NCI-H2171 treated with DMSO at 0.1 percent for 48 hours (cell line): ENCODE results near the gene UTP11.
A peak's percentile ranks its signal among the peaks of the same experiment; 100 is the strongest.

Experiments used
- DNase-seq: peaks from one replicate; lab custom pipeline; 2025; lab: John Stamatoyannopoulos, UW

The UTP11 gene

GRCh38 chr1:38003261-38004250 is 9.0 kb upstream of the UTP11 start:
- no peak for DNase-seq

- DNase-seq: no peak
Measured at GRCh38 chr1:38004284-38005108, 8.0 kb upstream of the UTP11 start.

GRCh38 chr1:38005195-38006007 is 7.1 kb upstream of the UTP11 start, which contains the start of gene FHL3:
FHL3 (minus strand) TSS chr1:38005514; CDS start chr1:37999412, 6,102 bp downstream.
- DNase-seq: peak; percentile 35

GRCh38 chr1:38006008-38006828 is 6.3 kb upstream of the UTP11 start:
- DNase-seq: no peak

- DNase-seq: no peak
Measured at GRCh38 chr1:38009088-38009840, 3.3 kb upstream of the UTP11 start.

- DNase-seq: no peak
Measured at GRCh38 chr1:38009841-38010180, 2.7 kb upstream of the UTP11 start.

- DNase-seq: no peak
Measured at GRCh38 chr1:38013227-38013622, 691 bp downstream of the UTP11 start.

- DNase-seq: no peak
Measured at GRCh38 chr1:38014171-38014570, 1.6 kb downstream of the UTP11 start.

GRCh38 chr1:38014724-38015424 is 2.3 kb downstream of the UTP11 start:
- no peak for DNase-seq

GRCh38 chr1:38015978-38016725 is 3.6 kb downstream of the UTP11 start:
- no peak for DNase-seq

- peak; percentile 36 for DNase-seq
Measured at GRCh38 chr1:38018864-38019343, 6.4 kb downstream of the UTP11 start.

- DNase-seq: no peak
Measured at GRCh38 chr1:38020396-38020795, 7.9 kb downstream of the UTP11 start.

GRCh38 chr1:38021969-38022368 is 9.4 kb downstream of the UTP11 start:
- no peak for DNase-seq

GRCh38 chr1:38022810-38023209 is 10.3 kb downstream of the UTP11 start:
- no peak for DNase-seq

- DNase-seq: no peak
Measured at GRCh38 chr1:38025233-38025632, 12.7 kb downstream of the UTP11 start.

GRCh38 chr1:38025664-38026063 is 13.1 kb downstream of the UTP11 start:
- no peak for DNase-seq

- peak; percentile 86 for DNase-seq
Measured at GRCh38 chr1:38026592-38027200, 14.2 kb downstream of the UTP11 start.
